GM21515 (cell line): Measurements from ENCODE around the gene SPG7.
"Not testable (repeated sequence)": the region's sequence is repeated elsewhere in the genome, so short reads cannot be mapped to it uniquely, and the experiment has no call there.

Experiments used
- ATAC-seq: cut with Tn5 transposase; IDR thresholded peaks from one replicate; pipeline ENCODE4 v1.9.1; 2021; ENCODE audit not compliant: unreplicated experiment

Gene SPG7

DNA sequence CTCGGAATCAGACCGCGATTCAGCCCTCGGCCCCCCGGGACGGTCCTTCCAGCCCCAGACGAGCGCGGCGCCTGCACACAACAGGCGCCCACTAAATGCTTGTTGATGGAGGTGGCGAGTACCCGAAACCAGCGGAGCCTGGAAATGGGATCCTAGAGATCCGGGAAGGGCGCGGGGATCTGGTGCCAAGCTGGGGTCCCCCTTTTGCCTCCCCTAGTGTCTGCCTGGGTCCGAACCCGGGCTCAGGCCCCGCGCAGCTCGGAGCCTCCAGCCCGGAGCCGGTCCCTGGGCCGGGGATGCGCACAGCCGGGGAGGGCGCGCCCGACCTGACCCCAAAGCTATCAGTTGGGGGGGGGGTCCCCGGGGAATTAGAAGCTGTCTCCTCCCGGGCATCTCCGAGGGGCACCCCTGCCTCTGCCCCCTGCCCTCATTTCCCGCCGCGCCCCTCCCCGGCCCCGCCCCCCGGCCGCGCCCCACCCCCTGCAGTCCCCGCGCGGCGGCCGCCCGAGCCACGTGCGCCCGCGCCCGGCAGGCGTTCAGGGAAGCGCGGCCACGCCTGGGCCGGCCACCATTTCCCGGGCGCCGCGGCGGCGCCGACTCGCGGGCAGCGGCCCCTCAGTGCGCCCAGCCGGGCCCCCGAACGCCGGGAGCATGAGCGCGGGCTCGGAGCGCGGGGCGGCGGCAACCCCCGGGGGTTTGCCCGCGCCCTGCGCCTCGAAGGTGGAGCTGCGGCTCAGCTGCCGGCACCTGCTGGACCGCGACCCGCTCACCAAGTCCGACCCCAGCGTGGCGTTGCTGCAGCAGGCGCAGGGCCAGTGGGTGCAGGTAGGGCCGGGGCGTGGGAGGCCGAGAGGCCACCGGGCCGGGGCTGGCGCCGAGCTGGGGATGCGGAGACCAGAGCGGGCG is 67.3 kb downstream of the SPG7 start, which contains the start of gene CPNE7:
TSS of gene CPNE7 (plus strand) at position 512 of the 906 bp plus-strand sequence. CDS start at position 652, 140 bp downstream.
- ATAC-seq = no peak

DNA sequence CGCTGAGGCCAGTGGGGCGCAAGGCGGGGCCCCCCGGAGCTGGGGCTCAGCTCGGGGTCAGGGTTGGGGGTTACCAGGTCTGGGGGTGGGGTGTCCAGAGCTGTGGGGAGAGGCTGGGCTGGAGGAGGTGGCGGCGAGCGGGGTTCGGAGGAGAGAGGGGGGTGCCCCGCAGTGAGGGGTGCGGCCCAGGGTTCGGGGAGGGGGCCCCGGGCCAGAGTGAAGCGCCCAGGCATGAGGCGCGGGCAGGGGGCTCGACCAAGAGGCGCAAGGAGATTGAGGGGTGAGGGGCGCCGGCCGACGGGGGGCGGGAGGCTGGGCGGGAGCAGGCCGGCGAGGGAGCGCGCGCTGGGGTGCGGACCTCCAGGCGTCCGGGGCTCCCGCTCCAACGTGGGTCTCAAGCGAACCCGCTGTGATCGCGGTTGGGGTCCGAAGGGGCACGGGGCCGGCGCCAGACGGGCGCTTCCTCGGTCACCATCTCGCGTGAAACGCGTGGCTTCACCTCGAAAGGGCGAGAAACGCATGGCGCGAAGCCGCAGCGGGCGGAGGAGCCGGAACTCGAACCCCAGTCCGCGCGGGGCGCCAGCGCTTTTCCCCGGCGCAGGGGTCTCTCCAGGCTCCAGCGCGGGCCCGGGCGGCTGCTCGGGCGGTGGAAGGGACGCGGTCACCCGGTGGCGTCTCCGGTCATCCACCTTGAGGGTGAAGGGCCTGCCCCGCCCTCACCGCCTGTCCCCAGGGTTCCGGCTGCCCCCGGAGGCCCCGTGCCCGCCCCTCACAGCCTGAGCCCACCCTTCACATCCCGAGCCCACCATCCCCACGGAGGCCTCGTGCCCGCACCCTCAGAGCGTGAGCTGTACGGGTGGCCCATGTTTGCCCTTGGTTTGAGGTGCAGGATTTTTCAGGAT is 68.2 kb downstream of the SPG7 start:
- no peak for ATAC-seq

DNA sequence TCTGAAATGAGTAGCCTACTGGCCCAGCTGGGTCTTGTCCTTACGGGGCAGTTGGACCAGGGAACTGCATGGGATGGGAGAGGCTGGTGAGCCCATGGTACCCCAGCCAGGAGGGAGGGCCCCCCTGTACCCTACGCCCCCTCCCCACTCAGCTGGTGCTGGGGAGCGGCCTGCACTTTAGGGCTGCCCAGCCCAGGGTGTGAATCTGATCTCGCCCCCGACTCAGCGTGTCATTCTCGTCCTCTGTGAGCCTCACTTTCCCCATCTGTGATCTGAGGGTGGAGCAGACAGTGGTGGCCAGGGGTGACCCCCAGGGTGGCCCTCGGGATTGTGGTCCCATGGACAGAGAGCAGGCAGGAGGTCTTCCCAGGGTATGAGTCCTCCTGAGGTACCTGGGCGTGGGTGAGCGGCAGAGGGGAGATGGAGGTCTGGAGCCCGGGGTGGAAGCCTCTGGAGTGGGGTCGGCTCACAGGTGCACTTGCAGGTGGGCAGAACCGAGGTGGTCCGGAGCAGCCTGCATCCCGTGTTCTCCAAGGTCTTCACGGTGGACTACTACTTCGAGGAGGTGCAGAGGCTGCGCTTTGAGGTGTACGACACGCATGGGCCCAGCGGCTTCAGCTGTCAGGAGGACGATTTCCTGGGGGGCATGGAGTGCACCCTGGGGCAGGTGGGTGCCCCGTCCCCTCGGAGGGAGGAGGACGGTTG is 69.0 kb downstream of the SPG7 start:
- ATAC-seq = no peak

DNA sequence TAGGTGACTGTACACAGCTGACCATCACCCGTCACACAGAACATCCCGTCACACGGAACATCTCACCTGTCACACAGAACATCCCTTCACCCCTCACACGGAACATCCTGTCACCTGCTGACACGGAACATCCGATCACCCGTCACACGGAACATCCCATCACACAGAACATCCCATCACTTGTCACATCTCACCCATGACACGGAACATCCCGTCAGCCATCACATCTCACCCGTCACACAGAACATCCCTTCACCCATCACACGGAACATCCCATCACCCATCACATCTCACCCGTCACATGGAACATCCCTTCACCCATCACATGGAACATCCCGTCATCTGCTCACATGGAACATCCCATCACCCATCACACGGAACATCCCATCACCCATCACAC is 71.1 kb downstream of the SPG7 start:
- ATAC-seq = no peak

DNA sequence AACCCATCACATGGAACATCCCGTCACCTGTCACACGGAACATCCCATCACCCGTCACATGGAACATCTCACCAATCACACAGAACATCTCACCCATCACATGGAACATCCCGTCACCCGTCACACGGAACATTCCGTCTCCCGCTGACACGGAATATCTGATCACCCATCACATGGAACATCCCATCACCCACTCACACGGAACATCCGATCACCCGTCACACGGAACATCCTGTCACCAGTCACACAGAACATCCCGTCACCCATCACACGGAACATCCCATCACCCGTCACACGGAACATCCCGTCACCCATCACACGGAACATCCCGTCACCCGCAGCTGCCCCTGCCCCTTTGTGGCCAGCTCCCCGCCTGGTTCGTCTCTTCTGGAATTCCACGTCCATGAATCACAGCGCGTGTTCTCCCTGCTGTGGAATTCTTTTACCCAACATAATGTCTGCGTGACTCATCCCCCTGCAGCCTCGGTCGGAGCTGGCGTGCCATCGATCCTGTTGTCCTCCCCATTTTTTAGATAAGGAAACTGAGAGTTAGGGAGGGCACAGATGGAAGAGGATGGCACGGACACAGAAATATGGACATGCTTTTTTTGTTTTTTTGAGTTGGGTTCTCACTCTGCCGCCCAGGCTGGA is 73.0 kb downstream of the SPG7 start:
- no peak for ATAC-seq

DNA sequence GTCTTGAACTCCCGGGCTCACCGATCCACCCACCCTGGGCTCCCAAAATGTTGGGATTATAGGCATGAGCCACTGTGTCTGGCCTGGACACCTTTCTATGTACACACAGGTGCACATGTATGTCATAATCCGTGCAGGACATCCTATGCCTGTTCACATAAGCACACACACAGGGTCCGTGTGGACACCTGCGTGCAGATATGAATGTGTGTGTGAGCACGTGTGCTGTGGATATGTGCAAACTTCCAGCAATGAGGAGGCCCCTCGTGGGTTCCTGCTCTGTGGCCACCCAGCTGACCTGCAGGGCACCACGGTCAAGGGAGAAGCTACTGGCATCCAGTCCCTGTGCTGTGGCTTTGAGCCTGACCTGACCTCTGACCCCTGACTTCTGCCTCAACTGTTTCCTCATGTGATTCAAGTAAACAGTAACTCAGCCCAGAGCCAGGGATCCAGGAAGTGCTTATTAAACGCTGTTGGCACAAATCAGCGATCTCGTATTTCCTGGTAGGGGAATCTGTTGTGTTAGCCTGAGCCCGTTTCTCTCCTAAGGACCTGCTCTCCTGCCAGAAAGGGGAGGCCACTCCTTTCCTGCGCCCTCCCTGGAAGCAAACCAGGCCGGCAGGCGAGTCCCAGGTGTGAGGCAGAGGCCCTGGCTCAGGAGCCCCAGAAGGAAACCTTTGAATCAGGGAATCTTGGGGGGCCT is 73.8 kb downstream of the SPG7 start:
- ATAC-seq = no peak

DNA sequence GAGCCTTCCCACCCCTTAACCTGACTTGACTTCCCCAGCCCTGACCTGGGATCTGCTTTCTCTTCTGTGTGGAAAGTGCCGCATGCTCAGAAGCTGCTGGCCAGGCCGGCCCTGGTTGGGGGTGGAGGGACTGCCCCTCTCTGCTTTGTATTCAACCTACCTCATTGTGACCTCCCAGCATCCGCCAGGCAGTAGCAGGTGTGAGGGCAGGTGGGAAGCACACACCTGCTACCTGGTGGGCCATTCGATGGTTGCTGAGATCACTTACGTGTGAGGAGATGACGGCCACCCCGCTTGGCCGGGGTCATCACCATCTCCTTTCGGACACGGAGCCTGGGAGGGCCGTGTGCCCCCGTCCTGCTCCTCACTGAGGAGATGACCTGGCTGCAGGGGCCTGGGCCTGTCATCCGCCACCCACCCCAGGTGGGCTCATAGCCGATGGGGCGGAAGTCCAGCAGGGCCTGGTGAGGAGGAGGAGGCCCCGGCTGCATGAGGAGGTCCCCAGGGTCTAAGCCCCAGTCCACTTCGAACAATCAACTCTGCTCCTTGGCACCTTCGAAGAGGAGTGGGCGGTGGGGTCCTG is 74.5 kb downstream of the SPG7 start:
- no peak for ATAC-seq

DNA sequence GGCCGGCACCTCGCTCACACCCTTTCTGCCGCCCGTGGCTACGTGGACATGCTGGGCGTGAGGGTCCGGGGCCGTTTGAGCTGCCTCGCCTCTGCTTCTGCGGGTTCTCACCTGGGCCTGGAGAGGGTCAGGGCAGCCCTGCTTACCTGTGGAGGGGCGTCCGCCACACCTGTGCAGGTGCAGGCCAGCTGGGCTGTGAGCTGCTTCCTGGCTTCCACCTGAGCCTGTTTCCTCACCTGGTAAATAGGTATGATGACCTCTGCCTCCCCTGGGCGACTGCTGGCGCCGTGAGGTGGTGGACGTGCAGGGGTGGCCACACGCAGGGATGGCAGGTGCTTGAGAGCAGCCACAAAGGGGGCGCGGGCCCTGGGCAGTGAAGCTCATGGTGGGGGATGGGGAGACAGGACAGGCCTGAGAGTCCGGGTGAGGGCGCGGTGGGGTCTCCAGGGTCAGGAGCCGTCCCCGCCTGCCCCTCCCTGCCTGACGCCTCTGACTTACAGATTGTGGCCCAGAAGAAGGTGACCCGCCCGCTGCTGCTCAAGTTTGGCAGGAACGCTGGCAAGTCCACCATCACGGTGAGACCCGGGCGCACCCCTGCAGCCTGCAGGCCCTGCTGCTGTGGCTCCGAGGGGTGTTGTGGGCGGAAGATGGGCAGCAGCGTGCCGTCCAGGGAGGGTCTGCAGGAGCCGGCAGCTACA is 75.1 kb downstream of the SPG7 start:
- ATAC-seq = no peak

DNA sequence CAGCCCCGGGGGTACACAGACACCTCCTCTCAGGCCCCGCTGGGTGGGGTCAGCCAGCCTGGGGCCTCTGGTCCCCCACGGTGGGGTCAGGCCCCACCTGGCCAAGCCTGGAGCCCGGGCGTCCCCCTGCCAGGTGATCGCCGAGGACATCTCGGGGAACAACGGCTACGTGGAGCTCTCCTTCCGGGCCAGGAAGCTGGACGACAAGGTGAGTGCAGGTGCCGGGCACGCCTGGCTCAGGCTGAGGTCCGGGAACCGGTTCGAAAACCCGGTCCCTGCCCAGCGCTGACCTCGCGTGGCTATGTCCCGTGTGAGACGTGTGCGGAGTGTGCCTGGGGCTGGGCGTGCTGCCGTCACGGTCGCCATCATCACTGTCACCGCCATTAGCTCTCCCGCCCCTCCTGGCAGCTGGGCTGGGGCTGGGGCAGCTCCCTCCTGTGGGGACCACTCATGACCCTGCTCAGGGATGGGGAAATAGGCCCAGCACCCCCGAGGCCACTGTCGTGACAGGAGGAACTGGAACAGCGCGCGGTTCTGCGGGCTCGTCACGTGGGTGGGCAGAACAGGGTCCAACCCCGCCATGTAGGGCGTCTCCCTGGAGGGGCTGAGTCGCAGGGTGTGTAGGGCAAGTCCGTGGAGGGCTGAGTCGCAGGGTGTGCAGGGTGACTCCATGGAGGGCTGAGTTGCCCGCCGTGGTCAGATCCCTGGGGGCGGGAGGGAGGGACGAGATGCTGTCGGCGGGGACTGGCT is 75.9 kb downstream of the SPG7 start:
- no peak for ATAC-seq

DNA sequence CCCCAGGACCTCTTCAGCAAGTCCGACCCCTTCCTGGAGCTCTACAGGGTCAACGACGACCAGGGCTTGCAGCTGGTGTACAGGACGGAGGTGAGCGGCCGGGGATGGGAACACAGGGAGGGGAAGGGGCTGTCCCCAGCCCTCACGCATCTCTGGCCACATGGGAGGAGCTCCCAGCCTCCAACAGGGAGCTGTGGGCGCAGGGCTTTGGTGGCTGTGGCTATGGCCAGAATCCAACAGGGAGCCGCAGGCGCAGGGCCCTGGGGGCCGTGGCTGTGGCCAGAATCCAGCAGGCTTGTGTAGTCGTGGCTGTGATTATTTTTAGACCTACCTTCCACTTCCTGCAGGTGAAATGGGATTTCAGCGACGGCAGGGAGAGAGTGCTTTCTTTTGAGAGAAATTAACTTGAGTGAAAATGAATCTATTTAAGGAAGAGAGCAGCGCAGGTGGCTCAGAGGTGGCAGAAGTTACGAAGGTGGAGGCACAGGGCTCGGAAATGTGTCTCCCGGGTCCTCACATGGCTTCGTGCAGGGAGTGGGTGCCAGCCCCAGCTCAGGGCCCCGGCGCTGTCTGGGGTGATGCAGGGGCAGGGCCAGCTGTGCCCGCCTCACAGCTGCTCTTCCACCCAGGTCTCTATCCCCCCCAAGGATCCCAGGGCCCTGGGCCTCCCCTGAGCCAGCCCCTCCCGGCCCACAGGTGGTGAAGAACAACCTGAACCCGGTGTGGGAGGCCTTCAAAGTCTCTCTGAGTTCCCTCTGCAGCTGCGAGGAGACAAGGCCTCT is 76.8 kb downstream of the SPG7 start:
- ATAC-seq = no peak

DNA sequence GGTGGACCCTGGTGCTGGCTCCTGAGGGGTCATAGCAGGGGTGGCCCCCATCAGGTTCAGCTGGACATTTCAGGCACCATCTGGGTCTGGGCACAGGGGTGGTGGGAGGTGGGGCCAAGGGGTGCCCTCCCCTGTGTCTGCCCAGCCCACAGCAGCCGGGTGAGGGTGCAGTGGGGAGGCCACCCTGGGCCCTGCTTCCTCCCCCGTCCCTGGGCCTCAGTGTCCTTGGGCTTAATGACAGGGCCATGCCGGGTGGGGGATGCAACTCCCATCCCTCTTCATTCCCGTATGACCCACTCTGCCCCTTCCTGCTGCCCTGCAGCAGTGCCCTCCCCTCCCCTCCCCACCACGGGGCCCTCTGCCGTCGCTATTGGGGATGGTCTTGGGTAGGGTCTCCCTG is 78.0 kb downstream of the SPG7 start:
- no peak for ATAC-seq

DNA sequence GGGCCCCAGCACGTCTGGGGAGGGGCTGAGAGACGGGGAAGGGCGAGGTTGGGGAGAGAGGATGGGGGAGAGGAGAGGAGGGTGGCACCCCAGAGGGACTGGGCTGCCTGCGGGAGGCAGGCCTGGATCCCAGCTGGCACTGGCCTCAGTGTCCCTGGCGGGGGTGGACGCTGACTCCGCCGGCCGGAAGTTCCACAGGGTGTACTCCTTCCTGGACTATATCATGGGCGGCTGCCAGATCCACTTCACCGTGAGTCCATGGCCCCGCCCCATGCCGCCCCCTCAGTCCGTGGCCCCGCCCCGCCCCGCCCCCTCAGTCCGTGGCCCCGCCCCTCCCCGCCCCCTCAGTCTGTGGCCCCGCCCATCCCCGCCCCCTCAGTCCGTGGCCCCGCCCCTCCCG is 78.7 kb downstream of the SPG7 start:
- no peak for ATAC-seq

DNA sequence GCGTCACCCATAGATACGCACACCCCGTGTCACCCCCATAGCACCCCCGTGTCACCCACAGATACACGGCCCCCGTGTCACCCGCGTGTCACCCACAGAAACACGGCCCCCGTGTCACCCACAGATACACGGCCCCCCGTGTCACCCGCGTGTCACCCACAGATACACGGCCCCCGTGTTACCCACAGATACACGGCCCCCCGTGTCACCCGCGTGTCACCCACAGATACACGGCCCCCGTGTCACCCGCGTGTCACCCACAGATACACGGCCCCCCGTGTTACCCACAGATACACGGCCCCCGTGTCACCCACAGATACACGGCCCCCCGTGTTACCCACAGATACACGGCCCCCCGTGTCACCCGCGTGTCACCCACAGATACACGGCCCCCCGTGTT is 79.5 kb downstream of the SPG7 start:
- ATAC-seq = not testable (repeated sequence)

DNA sequence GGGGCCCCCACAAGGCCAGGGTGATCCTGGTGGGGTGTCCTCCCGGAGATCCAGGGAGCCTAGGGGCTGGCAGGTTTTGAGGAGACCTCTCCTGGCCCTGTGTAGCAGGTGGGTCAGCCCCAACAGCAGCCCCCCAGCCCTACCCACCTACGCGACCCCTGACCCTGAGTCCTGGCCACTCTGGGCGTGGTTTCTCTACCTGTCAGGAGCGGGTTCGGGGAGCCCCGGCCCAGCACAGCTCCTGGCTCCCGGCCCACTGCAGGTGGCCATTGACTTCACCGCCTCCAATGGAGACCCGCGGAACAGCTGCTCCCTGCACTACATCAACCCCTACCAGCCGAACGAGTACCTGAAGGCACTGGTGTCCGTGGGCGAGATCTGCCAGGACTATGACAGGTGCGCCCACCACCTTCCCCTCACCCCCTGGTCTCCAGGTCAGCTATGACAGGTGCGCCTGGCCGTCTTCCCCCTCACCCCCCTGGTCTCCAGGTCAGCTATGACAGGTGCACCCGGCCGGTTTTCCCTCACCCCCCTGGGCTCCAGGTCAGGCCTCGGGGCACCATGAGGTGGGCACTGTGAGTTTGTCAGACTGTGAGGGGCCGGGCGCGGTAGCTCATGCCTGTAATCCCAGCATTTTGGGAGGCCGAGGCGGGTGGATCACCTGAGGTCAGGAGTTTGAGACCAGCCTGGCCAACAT is 80.4 kb downstream of the SPG7 start:
- no peak for ATAC-seq

DNA sequence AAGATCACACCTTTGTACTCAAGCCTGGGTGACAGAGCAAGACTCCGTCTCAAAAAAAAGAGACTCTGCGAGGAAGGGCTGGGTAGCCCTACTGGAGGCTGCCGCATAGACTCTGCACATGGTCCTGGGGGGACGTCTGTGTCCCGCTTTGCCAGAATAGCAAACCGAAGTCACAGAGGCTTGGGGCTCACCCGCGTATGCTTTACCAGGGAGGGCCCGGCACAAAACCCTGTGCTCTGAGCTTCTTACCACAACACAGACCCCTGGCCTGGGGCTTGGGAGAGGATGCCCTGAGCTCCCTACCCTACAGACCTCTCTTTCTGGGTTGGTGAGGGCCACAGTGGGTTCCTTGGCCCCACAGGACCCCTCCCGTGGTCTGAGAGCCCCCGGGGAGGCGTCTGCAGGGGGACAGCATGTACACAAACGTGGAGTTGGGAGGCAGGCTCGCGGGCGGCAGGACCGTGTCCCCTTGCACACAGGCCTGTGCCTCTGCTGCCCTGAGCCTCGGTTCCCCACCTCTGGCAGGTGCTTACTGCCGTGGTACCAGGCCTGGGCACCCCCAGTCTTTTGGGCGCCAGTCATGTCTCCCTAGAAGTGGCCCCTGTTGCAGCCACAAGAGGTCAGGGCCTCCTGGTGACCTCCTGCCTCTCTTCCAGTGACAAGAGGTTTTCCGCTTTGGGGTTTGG is 81.2 kb downstream of the SPG7 start:
- no peak for ATAC-seq

DNA sequence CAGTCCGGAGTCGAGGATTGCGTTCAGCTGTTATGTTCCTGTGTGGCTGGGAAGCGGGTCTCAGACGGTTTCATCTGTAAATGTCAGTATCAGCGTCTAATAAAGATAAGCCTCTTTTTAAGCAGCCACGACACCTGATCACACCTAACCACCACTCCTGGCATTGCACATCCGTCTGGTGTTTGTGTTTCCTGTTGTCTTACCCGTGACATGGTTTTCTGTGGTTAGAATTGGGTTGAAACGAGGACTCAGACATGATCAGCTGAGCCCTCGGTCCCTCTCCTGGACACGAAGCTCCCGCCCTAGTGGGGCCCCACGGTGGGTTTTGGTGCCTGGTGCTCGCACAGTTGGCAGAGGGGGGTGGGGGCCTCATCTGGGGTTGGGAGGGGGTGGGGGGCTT is 85.6 kb downstream of the SPG7 start:
- ATAC-seq = no peak
